NCI-H345 (cell line): Measurements from ENCODE around the gene BLOC1S5.
"Not testable (repeated sequence)": the region's sequence is repeated elsewhere in the genome, so short reads cannot be mapped to it uniquely, and the experiment has no call there.

ENCODE experiments used
- DNase-seq: peaks from one replicate; lab custom pipeline; 2025; lab: John Stamatoyannopoulos, UW

The BLOC1S5 gene

DNA sequence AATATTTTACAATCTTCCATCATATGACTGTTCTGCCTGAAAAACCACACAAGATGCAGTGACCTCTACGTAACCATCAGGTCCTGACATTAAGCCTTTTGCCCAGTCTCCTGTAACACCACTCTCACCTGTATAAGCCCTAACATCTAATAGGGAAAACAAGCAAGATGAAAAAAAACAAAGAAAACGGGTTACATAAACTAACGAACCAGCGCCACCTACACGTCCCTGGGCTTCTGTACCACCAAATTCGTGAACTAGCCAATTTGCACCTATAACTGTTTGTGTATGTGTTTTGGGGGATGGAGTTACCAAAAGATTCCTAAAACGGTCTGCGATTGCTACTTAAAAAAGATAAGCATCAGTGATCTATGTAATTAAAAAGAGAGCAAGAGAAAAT, 70.2 kb downstream of the BLOC1S5 start:
- DNase-seq, result no peak

DNA sequence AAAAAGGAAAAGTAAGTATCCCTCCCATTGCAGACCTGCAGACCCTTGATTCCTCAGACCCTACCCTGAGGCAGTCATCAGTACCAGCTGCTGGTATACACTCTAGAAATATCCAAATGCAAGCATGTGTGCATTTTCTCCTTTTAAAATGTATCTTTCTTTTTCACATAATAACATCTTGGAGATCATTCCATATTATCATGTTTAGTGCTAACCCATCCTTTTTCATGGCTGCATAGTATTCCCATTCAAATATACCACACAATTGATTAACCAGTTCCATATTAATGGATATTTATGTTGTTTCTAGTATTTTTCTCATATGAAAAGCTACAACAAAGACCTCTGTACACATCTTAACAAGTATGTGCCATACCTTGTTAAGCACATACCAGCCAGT, 70.8 kb downstream of the BLOC1S5 start:
- DNase-seq, result no peak

DNA sequence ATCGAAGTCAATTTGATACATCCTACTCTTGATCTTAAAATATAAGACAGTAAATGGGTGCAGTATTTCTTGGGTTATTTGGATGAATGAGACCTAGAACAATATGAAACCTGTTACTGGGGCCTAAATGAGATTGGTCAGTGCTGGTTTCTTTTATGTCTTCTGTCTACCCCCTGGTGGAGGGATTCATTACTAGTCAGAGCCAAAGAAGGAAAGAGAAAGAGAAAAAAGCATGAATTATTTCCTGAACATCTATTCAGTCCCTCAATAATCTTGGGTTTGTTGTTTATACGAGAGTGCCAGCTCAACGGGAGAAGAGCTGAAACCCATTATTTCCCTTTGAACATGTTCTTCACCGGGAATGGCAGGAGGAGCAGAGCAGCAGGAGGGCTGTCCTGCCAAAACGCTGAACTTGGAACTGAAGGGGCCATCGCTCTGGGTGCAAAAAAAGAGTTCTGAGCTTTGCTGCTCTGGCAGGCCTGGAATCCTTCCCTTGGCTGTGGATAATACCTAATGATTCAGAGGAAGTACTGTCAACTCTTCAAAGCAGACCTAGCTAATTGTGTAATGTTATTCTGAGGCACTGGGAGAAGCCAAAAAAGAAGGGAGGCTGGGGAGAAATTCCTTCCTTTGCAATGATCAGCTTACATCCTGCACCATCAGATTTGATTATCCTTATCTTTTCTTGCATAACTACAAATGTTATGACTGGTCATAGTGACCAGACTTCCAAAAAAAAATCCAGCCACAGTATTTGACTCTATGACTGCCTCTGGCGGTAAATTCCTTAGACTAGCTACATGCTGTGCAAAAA, 72.0 kb downstream of the BLOC1S5 start:
- no peak for DNase-seq

DNA sequence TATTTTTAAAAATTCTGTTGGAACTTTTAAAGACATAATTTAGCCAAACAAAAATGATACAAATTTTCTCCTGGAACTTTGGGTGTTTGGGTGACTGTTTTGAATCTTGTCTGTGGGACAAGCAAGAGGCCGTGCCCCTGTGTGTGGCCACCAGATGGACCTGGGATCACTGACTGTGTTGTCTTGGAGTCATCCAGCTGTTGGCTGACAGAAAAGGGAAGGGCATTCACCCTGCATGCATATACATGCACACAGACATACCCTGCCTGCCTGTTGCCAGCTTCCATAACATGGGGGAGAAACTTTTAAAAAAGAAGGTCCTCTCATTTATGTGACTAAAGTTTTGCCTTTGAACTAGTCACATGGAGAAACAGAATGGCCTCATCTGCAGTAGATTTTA, 72.7 kb downstream of the BLOC1S5 start:
- DNase-seq, result no peak

DNA sequence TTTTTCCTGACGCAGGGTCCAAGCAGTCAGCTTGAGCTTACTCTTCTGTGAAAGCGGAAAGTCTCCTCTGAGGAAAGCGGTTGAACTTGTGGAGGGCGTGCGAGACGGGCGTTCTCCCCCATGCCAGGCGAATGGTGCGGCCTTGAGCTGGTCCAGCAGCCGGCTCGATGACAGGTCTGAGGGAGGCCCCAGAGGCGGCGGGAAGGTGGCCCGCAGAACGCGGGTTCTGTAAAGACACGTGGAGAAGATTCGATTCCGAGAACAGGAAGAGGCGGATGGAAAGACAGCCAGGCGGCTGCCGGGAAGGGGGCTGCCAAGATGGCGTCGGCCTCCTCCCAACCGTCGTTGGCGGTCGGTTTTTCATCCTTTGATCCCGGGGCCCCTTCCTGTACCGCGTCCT, 78.0 kb downstream of the BLOC1S5 start:
- no peak for DNase-seq

DNA sequence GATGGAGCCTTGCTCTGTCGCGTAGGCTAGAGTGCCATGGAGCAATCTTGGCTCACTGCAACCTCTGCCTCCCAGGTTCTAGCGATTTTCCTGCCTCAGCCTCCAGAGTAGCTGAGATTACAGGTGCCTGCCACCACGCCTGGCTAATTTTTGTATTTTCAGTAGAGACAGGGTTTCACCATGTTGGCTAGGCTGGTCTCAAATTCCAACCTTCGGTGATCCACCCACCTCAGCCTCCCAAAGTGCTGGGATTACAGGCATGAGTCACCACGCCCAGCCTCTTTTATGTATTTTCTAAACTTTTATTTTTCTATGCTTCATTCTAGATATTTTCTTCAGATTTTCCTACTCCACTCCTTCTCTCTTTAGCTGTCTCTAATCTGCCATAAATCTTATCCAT, 80.2 kb downstream of the BLOC1S5 start:
- DNase-seq, result not testable (repeated sequence)

DNA sequence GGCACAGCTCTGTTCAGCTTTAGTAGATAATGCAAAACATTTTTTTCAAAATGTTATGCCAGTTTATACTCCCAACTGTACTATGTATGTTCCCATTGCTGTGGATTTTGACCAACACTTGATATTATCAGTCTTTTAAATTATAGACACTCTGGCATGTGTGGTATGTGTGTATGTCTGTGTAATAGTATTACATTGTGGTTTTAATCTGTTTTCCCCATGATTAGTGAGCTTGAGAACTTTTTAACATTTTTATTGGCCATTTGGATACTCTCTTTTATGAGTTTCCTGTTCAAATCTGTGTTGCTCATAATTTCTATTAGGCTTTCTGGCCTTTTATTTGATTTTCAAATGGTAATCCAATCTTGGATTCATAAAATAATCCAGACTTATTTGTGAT, 84.4 kb downstream of the BLOC1S5 start:
- no peak for DNase-seq

DNA sequence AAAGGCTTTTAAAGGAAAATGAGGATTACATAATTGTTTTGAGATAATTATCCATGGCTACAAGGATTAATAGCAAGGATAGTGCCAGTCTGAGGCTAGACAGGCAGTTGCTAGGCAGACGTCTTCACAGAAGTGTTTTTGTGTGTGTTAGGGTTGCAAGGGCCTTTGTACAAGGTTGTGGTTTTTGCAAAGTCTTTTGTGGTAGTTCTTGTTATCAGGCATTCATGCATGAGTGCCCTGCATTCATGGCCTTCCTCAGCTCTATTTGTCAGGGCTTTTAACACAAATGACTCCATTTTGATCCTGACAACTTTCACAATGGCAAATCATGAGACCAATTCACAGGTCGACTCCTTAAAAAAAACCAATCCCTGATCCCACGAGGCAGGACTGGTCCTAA, 85.5 kb downstream of the BLOC1S5 start:
- no peak for DNase-seq

DNA sequence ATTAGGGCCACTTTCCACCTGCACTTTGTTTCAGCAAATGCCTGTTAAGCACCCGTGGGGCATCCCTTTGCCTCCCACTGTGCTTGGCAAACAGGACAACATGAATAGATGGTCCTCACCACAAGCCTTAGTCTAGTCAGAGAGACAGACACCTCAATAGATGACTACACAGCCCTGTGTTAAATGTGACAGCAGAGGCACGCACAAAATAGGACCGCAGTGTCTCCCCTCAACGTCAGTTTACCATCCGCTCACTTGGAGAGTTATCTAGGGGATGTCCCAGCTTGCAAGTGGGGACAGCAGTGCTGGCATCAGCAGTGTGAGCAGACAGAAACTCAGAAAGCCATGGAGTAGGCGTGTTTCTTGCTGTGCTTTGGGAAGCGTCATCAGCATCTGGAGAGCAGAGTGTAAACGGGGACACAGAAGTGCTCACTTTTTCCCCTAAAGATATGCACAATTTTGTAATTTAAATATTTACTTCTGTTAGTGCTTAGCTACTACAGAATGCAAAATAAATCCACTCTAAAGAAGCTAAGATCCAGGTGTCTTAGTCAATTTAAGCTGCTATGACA, 87.6 kb downstream of the BLOC1S5 start:
- peak; percentile 0 for DNase-seq

DNA sequence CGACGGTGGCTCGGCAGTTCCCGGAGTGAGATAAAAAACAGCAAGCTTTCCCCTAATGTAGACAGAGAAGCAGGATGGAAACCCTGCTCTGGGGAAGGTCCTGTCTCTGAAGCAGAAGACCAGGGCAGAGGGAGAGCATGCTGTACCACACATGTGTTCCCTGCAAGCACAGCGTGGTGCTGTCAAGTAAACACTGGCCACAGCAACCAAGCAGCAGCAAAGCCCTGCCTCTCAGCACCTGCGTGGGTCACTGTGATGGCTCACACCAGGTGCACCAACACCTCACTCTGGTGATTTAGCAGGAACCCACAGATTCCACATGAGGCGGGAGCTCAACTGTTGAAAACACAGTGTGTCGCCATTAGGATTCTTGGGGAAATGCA, 88.4 kb downstream of the BLOC1S5 start:
- DNase-seq, result no peak

DNA sequence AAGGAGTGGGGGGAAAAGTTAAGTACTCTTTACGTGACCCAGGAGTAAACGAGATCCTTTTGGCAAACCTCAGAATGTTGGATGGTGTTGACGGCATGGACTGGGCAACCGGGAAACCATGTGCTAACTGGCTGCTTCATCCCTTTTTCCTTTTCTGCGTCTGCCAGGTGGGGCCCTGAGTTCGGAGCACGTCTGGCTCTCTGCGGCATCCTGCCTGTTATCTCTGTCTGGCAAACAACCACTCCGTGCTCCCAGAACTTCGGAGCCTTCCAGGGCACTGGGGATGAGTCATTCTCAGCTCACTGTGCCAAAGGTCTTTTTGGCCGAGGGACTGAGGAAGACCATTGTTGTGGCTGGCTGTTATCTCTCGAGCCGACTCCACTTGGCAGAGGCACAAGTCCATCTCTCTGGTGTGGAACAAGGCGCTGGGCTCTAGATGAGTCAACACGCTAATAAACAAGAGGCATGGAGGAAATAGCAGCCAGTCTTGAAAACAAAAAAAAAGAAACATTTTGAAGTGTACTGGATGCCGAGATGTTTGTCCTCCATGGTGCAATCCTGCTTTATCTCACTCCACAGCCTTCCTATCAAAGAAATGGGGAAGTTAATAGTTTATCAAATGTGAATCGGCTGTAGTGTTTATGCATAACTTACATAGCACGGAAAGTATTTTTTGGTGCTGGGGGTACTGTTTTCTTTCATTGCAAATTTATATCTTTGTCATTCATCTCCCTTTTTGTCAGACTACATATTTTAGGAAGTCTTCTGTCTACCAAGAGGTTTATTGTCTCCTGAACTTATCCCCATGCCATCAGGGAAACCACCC, 89.0 kb downstream of the BLOC1S5 start:
- DNase-seq, result no peak

DNA sequence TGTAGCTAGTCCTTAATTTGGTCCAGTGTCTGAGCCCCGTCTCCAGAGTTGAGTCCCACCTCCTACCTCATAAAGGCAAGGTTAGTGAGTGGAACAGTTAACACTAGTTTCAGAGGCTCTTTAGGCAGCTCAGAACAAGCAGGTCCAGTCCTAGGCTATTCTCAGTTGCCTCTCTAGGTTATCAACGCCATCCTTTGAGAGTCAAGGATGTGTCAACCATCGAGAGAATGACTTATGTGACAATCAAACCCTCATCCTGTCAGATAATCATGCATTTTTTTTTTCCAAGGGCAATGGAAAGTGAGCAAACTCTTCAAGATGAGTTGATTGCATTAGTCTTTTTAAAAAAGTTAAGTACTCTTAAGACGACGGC, 89.6 kb downstream of the BLOC1S5 start:
- DNase-seq, result no peak

DNA sequence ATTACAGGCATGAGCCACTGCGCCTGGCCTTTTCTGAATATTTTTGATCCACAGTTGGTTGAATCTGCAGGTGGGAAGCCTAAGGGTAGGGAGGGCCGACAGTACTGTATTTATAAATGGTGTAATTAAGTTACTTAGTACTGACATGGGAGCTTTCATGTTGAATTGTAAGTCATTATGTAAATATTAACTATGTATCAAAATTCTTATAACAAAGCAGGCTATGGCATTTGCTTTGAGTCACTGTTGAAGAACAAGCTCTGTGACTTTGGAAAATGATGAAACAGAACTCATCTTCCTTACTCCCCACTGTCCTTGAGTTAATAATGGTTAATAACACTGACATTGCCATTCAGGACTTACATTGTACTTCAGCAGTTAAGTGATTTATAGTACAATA, 90.6 kb downstream of the BLOC1S5 start:
- DNase-seq, result no peak

DNA sequence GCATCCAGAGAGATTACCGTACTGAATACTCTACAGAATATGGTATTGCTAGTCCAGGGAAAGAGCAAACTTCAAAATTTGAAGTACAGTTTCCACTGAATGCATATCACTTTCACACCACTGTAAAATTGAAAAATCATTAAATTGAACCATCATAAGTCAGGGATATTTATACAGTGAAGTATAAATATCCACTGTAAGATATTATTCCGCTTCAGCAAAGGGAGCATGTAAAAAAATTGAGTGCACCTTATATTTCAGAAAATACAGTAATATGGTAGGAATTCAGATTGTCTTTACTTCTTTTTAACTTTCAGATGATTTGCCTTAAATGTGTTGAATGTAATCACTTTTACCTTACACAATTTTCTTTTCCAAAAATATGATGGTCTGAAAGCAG, 92.7 kb downstream of the BLOC1S5 start:
- no peak for DNase-seq

DNA sequence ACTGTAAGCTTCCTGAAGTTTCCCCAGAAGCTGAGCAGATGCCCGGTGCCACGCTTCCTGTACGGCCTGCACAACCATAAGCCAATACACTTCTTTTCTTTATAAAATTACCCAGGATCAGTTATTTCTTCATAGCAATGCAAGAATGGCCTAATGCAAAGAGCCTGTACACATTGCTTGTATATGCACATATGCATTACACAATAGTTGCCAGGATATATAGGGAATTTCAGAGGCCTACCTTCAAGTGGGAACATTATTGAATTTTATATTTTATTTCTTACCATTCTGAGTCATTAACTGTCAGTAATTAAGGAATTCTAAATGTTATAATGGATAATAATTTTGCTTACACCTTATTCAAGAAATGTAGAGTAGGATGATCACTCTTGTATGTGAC, 93.6 kb downstream of the BLOC1S5 start:
- no peak for DNase-seq
